Nephron progenitor cell (in vitro differentiated cells): ENCODE results near the gene ASCL4.
A peak's percentile ranks its signal among the peaks of the same experiment; 100 is the strongest.

Experiments used
- DNase-seq: peaks from one replicate; pipeline ENCODE4 v3.0.0; 2021
- H3K27ac Mint-ChIP-seq: 2 replicates; pipeline ENCODE4 v1.8.0; 2021; ENCODE audit warnings: mild to moderate bottlenecking, moderate library complexity, mixed read lengths
- H3K27me3 Mint-ChIP-seq: 2 replicates; pipeline ENCODE4 v1.8.0; 2021; ENCODE audit warnings: mild to moderate bottlenecking, low read depth, mixed read lengths; ENCODE audit not compliant: poor library complexity
- H3K36me3 Mint-ChIP-seq: 2 replicates; pipeline ENCODE4 v1.8.0; 2021; ENCODE audit warnings: low read depth, mixed read lengths
- H3K4me1 Mint-ChIP-seq: 2 replicates; pipeline ENCODE4 v1.8.0; 2021; ENCODE audit warnings: mixed read lengths
- H3K4me3 Mint-ChIP-seq: 2 replicates; pipeline ENCODE4 v1.8.0; 2021; ENCODE audit warnings: mild to moderate bottlenecking, moderate library complexity, mixed read lengths
- H3K9me3 Mint-ChIP-seq: 2 replicates; pipeline ENCODE4 v1.8.0; 2021; ENCODE audit warnings: mild to moderate bottlenecking, moderate library complexity, mixed read lengths
- TF ChIP-seq, protein P1 (sequence below): fragments of 200-600 bp; sonication (generic); IDR thresholded peaks from 2 replicates; pipeline ENCODE4 v1.5.0; 2021; ENCODE audit warnings: antibody characterized with exemption

ASCL4 gene

DNA sequence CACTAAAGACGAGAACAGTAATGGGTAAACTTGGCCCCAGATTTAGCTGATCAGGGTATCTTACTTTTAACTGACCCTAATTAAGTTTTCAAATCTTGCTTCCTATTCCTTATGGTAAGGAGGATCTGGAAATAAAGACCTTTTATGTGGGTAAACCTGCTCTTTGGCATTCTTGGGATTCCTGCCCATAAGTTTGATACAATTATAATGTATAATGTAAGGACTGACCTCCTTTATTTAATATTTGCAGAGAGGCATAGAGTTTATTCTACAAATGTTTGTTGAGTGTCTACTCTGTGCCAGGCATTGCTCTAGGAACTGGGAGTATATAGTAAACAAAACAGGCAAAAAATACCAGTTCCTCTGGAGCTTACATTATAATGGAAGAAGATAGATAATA is 9.2 kb upstream of the ASCL4 start:
- H3K9me3 Mint-ChIP-seq = no peaks in the 10 kb centered on the region
- H3K4me1 Mint-ChIP-seq = peaks cover 7% of the 10 kb centered on the region
- TF ChIP-seq, protein P1, sequence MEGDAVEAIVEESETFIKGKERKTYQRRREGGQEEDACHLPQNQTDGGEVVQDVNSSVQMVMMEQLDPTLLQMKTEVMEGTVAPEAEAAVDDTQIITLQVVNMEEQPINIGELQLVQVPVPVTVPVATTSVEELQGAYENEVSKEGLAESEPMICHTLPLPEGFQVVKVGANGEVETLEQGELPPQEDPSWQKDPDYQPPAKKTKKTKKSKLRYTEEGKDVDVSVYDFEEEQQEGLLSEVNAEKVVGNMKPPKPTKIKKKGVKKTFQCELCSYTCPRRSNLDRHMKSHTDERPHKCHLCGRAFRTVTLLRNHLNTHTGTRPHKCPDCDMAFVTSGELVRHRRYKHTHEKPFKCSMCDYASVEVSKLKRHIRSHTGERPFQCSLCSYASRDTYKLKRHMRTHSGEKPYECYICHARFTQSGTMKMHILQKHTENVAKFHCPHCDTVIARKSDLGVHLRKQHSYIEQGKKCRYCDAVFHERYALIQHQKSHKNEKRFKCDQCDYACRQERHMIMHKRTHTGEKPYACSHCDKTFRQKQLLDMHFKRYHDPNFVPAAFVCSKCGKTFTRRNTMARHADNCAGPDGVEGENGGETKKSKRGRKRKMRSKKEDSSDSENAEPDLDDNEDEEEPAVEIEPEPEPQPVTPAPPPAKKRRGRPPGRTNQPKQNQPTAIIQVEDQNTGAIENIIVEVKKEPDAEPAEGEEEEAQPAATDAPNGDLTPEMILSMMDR = no peak
- H3K36me3 Mint-ChIP-seq = no peaks in the 10 kb centered on the region
- H3K27me3 Mint-ChIP-seq = peaks cover 44% of the 10 kb centered on the region
- no peak overlapping the region for H3K27ac Mint-ChIP-seq
- H3K4me3 Mint-ChIP-seq = no peak overlapping the region
- DNase-seq = no peak

DNA sequence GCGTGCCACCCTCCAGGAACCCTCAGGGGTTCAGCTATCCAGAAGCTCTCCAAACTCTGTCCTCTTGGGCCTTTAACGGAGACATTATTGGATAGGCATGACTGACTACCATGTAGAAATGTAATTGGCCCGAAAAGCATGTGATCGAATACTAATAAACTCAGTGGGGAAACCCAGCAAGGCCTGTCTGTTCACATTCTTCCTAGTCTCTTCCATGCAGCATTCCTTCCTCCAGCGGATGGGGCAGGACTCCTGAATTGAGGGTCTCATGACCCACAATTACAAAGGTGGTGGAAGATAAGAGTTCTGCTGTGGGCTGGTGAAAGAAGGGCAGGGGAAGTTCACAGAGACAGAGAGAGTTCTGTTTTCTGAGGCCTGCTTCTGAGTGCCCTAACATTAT is 7.0 kb upstream of the ASCL4 start:
- H3K36me3 Mint-ChIP-seq = no peaks in the 10 kb centered on the region
- TF ChIP-seq, protein P1 = no peak
- H3K9me3 Mint-ChIP-seq = no peaks in the 10 kb centered on the region
- no peak for DNase-seq
- no peak overlapping the region for H3K4me3 Mint-ChIP-seq
- H3K27me3 Mint-ChIP-seq = peaks cover 56% of the 10 kb centered on the region
- H3K4me1 Mint-ChIP-seq = no peaks in the 10 kb centered on the region
- H3K27ac Mint-ChIP-seq = no peak overlapping the region

DNA sequence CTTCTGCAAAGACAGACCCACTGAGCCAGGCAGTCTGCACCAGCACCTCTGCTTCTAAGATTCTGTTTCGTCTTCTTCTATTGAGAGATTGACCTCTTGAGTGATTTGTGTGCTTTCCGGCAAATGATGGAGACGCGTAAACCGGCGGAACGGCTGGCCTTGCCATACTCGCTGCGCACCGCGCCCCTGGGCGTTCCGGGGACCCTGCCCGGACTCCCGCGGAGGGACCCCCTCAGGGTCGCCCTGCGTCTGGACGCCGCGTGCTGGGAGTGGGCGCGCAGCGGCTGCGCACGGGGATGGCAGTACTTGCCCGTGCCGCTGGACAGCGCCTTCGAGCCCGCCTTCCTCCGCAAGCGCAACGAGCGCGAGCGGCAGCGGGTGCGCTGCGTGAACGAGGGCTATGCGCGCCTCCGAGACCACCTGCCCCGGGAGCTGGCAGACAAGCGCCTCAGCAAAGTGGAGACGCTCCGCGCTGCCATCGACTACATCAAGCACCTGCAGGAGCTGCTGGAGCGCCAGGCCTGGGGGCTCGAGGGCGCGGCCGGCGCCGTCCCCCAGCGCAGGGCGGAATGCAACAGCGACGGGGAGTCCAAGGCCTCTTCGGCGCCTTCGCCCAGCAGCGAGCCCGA is 703 bp downstream of the ASCL4 start:
- no peaks in the 10 kb centered on the region for H3K9me3 Mint-ChIP-seq
- no peaks in the 10 kb centered on the region for H3K36me3 Mint-ChIP-seq
- no peak overlapping the region for H3K27ac Mint-ChIP-seq
- peaks cover 5% of the 10 kb centered on the region for H3K4me1 Mint-ChIP-seq
- peak overlapping the region; percentile 74 for H3K4me3 Mint-ChIP-seq
- TF ChIP-seq, protein P1 = peak; percentile 34
- peak; percentile 74 for DNase-seq
- H3K27me3 Mint-ChIP-seq = peaks cover 99% of the 10 kb centered on the region

DNA sequence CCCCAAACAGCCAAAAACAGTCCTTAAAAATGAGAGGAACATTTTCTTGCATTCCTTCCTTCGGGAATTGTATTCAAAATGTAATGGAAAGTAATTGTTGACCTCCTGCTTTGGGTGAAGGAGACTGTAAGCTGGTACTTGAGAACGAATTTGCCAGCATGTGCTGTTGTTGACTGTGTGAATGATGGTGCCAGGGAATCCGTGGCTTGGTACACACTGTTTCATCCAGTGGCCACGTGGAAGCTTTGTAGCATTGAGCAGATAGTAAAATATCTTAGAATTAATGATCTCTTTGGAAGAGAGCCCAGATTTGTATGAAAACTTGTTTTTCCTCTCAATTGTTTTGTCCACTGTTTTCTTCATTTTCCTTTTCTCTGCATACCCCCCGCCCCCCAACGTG is 1.7 kb downstream of the ASCL4 start:
- Mint-ChIP-seq H3K4me3 (peak overlapping the region; percentile 51), H3K36me3 (no peaks in the 10 kb centered on the region), H3K27me3 (peaks cover 96% of the 10 kb centered on the region)

DNA sequence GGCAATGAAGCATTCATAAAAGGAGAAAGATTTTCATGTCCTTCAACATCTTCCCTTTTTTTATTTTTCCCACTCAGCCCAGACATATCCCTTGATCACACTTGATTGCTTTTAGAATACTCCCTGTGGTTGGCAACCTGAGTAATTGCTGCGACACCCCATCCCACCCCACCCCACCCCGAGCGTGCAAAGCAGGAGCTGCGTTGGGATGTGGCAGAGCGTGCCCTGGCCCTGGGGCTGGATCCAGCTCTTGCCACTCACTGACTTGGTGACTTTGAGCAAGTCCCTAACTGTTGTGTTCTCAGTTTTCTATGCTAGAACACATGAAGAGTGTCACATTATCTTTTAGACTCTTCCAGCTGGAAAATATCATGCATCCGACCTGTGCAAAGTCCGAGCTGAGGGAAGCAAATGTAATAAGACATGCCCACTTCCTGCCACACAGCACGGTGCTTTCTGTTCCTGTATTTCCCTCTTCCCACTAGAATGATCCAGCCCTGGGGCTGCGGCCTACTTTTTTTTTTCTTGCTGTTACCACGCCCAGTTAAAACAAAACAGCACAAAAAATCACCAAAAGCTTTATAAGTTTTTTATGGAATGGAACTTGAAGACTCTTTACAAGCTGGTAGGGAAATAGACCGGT is 4.0 kb downstream of the ASCL4 start:
- Mint-ChIP-seq H3K9me3 (no peaks in the 10 kb centered on the region), H3K27ac (no peak overlapping the region), H3K4me1 (peaks cover 5% of the 10 kb centered on the region), H3K36me3 (no peaks in the 10 kb centered on the region), H3K4me3 (no peak overlapping the region), H3K27me3 (peaks cover 91% of the 10 kb centered on the region)
- DNase-seq = no peak
- TF ChIP-seq, protein P1 = no peak

More for the DNA sequence above, 1.7 kb downstream of the ASCL4 start:
- no peak for DNase-seq
- TF ChIP-seq, protein P1 = no peak
- Mint-ChIP-seq H3K4me1 (peaks cover 5% of the 10 kb centered on the region), H3K9me3 (no peaks in the 10 kb centered on the region), H3K27ac (no peak overlapping the region)
